HG02678 (cell line): ENCODE results near the gene EXT2.

ENCODE experiments used
- ATAC-seq: cut with Tn5 transposase; IDR thresholded peaks from one replicate; pipeline ENCODE4 v1.9.1; 2021; ENCODE audit warnings: mild to moderate bottlenecking, moderate library complexity; ENCODE audit not compliant: unreplicated experiment

EXT2 gene

DNA sequence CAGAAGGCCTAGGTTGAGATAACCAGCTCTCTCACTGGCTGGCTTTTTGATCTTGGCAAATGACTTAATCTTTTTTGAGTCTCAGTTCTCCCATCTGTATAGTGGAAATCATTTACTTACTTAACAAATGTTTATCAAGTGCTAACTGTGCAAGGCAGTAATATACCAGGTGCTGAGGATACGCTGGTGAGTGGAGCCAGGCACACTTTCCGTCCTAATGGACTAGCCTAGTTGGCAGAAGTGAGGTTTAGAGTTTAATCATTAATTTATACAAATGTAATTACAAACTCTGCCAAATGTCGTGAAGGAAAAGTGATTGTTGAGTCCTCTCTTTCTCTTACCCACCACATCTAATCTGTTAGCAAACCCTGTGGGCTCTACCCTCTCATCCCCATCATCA lies 33.3 kb downstream of the EXT2 start:
- ATAC-seq: no peak

- ATAC-seq: no peak
Observed at GRCh38 chr11:44130751-44131150, 35.3 kb downstream of the EXT2 start.

- no peak for ATAC-seq
Observed at GRCh38 chr11:44133335-44133946, 38.0 kb downstream of the EXT2 start.

- ATAC-seq: no peak
Observed at GRCh38 chr11:44134625-44135024, 39.1 kb downstream of the EXT2 start.

GRCh38 chr11:44136176-44136945 lies 40.9 kb downstream of the EXT2 start:
- no peak for ATAC-seq

GRCh38 chr11:44137057-44137456 lies 41.6 kb downstream of the EXT2 start:
- no peak for ATAC-seq

DNA sequence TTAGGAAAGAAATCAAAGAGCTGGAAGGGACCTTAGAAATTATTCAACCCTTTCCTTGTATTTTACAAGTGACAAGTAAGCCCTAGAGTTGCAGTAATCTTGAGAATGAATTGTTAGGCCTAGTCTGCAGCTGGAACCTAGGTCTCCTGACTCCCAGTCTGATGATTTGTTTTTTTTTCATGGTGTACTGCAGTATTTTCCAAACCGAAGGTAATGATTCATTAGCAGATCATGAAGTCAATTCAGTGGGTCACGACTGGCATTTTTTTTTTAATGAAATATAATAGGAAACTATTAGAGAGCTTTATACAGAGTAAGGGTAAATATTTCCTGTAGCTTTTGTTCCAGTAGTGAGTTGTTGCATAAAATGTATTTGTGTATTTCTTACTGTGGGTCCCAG lies 42.8 kb downstream of the EXT2 start:
- no peak for ATAC-seq

- ATAC-seq: no peak
Observed at GRCh38 chr11:44138980-44139379, 43.5 kb downstream of the EXT2 start.

DNA sequence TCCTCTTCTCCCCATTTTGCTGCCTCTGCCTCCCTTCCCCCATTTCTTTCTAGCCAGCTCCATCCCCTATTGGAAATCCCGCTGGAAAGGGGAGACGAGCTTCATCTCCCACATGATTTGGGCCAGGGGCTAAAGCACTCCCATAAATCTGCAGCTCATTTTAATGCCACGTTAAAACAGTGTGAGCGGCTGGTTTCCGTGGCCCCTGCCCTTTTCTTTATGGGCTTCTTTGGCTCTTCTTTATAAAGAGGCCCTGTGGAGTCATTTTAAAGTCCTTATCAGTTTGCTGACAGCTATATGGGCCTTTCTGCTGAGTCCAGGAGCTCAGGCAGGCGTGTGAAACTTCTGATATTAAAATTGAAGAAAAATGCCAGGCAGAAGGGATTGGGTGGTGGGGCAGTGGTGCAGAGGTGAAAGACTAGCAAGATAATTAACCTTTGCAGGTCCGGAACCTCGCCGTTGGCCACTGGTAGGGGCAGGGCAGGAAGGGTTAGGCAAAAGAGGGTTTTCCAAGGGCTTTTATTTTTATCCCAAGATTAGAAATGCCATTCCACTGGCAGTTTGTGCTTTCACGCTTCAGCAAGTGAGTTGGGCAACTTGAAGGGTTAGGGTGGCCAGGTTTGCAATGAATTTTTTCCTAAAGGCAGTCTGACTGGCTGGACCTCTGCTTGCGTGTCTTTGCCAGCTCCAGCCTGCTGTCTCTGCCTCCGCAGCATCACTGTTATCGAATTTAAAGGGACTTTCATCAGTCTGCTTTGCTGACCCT lies 44.3 kb downstream of the EXT2 start:
- ATAC-seq: no peak

DNA sequence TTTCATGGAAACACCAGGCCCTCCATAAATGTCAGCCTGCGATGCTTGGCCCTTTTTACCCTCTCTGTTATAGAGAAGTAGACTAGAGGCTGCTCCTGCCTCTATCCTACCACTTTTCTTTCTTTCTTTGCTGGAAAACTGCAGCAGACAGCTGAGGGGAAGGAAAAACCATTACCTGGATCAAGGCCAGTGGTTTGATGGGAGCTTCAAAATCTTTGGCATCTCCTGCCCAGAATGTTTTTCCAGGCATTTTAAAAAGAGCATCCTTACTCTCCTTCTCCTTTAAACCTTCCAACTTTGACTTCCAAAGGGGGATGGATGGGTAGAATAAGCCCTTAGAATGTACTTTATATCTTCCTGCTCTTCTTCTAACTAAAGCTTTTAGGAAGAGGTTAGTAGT lies 44.9 kb downstream of the EXT2 start:
- ATAC-seq: no peak

- ATAC-seq: no peak
Observed at GRCh38 chr11:44140805-44141204, 45.3 kb downstream of the EXT2 start.

GRCh38 chr11:44143987-44144909 lies 48.8 kb downstream of the EXT2 start:
- ATAC-seq: no peak

- no peak for ATAC-seq
Observed at GRCh38 chr11:44145011-44145775, 49.7 kb downstream of the EXT2 start.

GRCh38 chr11:44146931-44147330 lies 51.5 kb downstream of the EXT2 start:
- ATAC-seq: no peak

DNA sequence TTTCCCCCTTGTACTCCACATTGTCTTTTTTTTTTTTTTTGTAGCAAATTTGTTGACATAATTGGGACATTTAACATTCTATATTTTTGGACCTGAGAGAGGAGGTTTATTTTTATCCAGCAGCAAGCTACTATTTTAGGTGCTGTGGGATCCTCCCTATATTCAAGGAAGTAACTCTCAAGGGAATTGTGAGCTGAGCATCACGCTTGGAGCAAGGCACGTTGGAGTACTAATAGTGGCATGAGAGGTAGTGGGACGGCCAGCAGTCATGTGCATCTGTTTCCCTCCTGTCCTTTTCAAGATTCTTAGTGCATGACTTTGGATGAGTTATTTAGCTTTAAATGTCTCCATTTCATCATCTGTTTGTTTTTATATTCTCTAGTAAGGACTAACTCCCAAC lies 52.3 kb downstream of the EXT2 start:
- no peak for ATAC-seq

DNA sequence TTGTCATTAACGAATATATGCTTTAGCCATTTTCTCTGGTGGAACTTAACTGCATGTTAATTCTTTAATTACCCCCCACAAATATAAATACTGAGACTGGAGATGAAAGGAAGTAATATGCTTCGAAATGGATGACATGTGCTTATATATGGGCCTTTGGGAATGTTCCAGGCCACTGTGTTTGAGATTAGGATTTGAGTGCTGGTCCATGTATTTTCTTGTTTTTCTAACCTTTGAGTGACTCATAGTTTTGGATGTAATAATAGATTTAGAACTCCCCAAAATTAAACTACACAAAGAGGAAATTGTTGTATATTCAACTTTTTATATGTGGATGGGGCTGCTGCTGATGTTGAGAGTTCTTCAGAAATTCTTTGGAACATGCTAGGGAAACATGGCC lies 54.2 kb downstream of the EXT2 start:
- ATAC-seq: no peak

DNA sequence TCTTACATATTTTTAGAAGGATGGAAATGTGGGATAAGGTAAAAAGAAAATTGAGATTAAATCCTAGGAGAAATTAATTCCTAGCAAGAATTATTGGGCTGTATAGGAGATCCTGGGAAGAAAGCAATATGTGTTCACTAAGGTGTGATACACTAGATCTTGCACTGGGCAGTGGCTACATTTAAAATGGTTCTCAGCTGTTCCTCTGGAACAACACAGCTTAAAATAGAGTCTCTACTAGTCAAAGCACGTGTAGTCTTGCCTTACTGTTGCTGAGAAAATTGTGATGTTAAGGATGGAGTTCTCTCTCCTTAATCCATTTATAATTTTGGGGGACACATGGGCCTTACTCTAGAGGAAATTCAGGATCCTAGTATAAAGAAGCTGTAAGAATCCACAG lies 54.9 kb downstream of the EXT2 start:
- no peak for ATAC-seq

DNA sequence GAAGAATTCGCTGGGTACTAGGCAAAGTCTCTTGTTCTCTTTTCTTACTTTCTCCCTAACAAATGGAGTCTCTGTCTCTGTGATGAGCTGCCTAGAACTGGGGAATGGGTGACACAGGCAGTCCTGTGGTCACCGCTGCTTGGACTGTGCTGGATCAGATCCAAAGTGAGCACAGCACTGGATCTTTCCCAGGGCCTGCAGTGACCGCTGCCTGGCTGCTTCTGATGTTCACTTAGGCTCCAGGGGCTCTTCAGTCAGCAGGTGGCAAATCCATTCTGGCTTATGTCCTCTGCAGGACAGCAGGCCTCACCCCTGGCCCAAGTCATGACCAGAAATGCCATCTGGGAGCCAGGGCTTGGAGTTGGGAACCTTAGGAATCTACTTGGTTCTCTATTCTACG lies 61.5 kb downstream of the EXT2 start:
- ATAC-seq: no peak

DNA sequence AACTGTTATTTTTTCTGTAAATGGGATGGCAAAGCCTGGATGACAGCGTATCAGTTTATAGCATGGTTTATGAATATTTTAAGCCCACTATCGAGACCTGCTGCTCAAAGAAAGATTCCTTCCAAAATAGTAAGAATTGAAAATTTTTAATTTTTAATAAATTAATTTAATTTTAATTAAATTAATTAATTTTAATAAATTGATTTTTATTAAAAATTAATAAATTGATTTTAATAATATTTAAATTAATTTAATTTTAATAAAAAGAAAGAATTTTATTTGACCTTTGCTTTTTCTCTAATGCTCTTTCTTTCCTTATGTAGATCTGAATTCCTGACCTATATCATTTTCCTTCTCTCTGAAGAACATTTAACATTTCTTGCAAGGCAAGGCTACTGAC lies 62.9 kb downstream of the EXT2 start:
- no peak for ATAC-seq
